ENCODE data around the gene GTF3C1. TPM values are rescaled to one million over a fixed set of nuclear protein-coding genes. Genes with fewer than 3 reads are reported as not detected.

GTF3C1 gene
- total RNA-seq, 4 donors from 2014 or later, result 58.5 to 120 (median 112) TPM

DNA sequence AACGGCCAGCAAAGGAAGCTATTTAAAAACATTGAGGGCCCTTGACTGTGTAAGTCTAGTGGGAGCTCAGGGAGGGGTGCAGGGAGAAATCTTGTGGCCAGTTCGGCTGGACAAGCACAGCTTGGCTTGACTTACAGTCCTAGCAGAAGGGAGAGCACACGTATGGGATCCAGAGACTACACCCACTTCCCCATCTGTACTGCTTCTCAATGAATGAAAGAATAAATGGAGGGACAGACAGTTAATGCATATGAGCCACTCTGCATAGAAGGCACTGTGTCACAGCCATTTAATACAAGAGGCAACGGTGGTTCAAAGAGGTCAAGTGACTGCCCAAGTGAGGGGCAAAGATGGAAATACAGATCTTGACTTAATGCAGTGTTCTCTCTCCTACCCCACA lies 15.5 kb downstream of the GTF3C1 start:
- TF ChIP-seq, protein P1, sequence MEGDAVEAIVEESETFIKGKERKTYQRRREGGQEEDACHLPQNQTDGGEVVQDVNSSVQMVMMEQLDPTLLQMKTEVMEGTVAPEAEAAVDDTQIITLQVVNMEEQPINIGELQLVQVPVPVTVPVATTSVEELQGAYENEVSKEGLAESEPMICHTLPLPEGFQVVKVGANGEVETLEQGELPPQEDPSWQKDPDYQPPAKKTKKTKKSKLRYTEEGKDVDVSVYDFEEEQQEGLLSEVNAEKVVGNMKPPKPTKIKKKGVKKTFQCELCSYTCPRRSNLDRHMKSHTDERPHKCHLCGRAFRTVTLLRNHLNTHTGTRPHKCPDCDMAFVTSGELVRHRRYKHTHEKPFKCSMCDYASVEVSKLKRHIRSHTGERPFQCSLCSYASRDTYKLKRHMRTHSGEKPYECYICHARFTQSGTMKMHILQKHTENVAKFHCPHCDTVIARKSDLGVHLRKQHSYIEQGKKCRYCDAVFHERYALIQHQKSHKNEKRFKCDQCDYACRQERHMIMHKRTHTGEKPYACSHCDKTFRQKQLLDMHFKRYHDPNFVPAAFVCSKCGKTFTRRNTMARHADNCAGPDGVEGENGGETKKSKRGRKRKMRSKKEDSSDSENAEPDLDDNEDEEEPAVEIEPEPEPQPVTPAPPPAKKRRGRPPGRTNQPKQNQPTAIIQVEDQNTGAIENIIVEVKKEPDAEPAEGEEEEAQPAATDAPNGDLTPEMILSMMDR (IDR thresholded peaks at IDR 0.05), result no peak
- TF ChIP-seq POLR2A (IDR thresholded peaks at IDR 0.05), result no peak
- peak; percentile 28 to 51 for DNase-seq
- H3K4me3 ChIP-seq (replicated peaks in 1 of 3), result no peak overlapping the region
- H3K4me1 ChIP-seq, result peaks cover 0 to 4% of the 10 kb centered on the region in 2 donors
- 54 to 69% methylated on average over 4 of the region's 4 CpGs for WGBS, 2 donors
- H3K36me3 ChIP-seq, result peaks cover 62 to 69% of the 10 kb centered on the region in 2 donors
- no peaks in the 10 kb centered on the region for H3K27me3 ChIP-seq
- no peaks in the 10 kb centered on the region for H3K9me3 ChIP-seq
- no peak overlapping the region for H3K27ac ChIP-seq
- intact Hi-C loops (cut with DNase I), result no loop called here

DNA sequence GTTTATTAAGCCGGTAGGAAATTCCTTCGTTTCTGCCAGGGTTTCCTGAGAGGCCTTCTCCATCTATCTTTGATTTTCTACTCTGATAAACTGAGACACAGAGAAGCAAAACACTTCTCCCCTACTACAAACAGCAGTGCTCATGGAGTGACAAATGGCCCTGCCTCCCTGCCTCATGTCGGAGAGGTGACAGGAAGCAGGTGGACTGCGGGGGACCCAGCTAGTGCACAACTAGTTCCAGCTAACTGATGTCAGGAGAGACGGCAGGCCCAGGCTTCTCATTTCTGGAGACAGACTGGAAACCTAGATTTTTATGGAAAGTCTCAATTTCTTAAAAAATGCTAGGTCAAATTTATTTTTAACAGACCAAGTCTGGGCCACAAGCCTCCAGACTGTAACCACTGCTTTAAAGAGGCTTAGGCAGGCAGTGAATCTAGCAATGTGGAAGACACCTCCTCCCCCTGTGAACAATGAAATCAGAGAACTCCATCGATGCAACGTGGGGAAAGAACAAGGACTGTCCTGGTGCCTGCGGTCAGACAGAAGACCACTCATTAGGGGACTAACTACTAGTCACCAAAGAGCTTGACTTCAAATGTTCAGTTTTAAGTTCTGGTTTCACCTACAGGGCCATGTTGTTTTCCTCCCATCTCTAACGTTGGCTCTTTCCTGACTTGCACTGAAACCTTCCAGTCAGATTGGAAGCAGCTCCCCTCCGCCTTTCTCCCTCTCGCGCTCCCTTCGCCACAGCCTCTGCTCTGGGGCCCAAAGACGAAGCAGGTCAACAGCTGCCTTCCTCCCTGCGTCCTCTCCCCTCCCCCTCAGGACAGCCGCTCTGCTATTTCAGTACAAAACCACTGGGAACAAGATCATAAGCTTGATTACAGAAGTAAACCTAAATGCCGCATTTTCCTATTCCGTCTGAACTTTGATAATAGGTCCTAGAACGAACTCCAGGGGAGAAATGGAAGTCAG lies 17.6 kb downstream of the GTF3C1 start:
- Histone ChIP-seq H3K9me3 (no peaks in the 10 kb centered on the region), H3K4me1 (no peaks in the 10 kb centered on the region), H3K27ac (no peak overlapping the region), H3K36me3 (peaks cover 68 to 71% of the 10 kb centered on the region in 2 donors), H3K27me3 (no peaks in the 10 kb centered on the region), H3K4me3 (replicated peaks in 1 of 3) (no peak overlapping the region)
- no peak for DNase-seq
- 76 to 81% methylated on average over 19 of the region's 19 CpGs for WGBS, 2 donors
- TF ChIP-seq, protein P1 (IDR thresholded peaks at IDR 0.05), result no peak
- no peak for TF ChIP-seq POLR2A (IDR thresholded peaks at IDR 0.05)
- intact Hi-C loops (cut with DNase I), result no loop called here

DNA sequence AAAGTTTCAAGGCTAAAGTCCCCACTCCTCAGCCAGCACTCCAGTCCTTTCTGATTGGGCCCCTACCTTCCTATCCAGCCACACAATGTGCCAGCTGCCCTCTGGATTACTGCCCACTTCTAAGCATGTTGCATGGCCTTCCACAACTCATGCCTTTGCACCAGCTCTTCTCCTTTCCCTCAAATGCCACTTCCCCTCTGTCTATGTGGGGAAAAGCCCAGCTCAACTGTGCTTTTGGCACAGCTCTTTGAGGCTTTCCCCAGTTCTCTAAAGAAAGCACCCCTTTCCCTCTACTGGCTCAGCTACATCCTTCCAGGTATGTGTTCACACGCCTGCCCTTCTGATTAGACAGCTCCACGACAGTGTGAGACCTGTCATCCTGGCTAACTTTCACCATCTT lies 18.5 kb downstream of the GTF3C1 start:
- intact Hi-C loops (cut with DNase I), result no loop called here
- DNase-seq, result no peak
- Histone ChIP-seq H3K27ac (no peak overlapping the region), H3K9me3 (no peaks in the 10 kb centered on the region), H3K36me3 (peaks cover 71 to 72% of the 10 kb centered on the region in 2 donors), H3K4me1 (no peaks in the 10 kb centered on the region), H3K27me3 (no peaks in the 10 kb centered on the region), H3K4me3 (replicated peaks in 1 of 3) (no peak overlapping the region)
- 73 to 88% methylated on average over 2 of the region's 2 CpGs for WGBS, 2 donors
- no peak for TF ChIP-seq POLR2A (IDR thresholded peaks at IDR 0.05)
- TF ChIP-seq, protein P1 (IDR thresholded peaks at IDR 0.05), result no peak

DNA sequence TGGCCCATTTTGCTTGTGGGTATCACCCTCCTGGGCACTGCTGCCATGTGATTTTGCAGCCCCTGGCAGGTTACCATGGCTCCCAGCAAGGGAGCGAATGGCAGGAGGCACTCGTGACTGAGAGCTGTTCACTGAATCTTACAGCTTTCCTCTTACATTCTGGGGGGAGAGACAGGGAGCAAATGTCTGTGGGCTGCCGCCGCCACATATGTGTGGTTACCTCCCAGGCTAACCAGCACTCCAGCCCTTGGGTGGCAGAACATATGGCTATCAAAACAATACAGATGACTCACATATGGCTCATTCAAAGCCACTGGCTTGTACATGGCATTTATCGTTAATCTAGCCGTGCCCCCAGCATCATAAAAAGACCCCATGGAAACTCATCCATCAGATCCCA lies 19.8 kb downstream of the GTF3C1 start:
- no peaks in the 10 kb centered on the region for H3K9me3 ChIP-seq
- no peaks in the 10 kb centered on the region for H3K4me1 ChIP-seq
- no peaks in the 10 kb centered on the region for H3K27me3 ChIP-seq
- H3K36me3 ChIP-seq, result peaks cover 77 to 84% of the 10 kb centered on the region in 2 donors
- no peak for TF ChIP-seq POLR2A (IDR thresholded peaks at IDR 0.05)
- TF ChIP-seq, protein P1 (IDR thresholded peaks at IDR 0.05), result no peak
- WGBS, 2 donors, result 96 to 97% methylated on average over 6 of the region's 6 CpGs
- intact Hi-C loops (cut with DNase I), result no loop called here
- H3K27ac ChIP-seq, result no peak overlapping the region
- no peak overlapping the region for H3K4me3 ChIP-seq (replicated peaks in 1 of 3)
- DNase-seq, result no peak

DNA sequence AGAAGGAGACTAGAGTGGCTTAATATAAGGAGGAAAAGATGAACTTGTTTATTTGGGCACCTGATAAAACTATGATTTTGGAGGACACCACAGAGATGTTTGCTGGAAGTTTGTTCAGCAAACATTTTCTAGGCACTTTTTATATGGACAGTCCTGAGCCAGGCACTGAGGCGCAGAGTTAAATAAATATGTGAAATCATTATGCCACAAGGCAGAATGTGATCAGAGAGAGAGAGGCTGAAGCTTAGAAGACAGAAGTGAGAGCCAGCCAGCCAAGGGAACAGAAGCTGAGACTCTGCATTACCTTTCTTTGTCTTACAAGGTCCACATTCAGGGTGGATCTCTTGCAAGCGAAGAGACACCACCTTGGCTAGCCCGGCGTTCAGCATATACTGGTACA lies 21.4 kb downstream of the GTF3C1 start:
- Histone ChIP-seq H3K4me1 (no peaks in the 10 kb centered on the region), H3K27ac (no peak overlapping the region), H3K9me3 (no peaks in the 10 kb centered on the region), H3K27me3 (no peaks in the 10 kb centered on the region), H3K36me3 (peaks cover 78 to 79% of the 10 kb centered on the region in 2 donors), H3K4me3 (replicated peaks in 1 of 3) (no peak overlapping the region)
- 94 to 96% methylated on average over 4 of the region's 4 CpGs for WGBS, 2 donors
- TF ChIP-seq, protein P1 (IDR thresholded peaks at IDR 0.05), result no peak
- no peak for TF ChIP-seq POLR2A (IDR thresholded peaks at IDR 0.05)
- intact Hi-C loops (cut with DNase I), result no loop called here
- no peak for DNase-seq

All from thyroid gland (tissue), 4 donors.